GM21619 (cell line): Measurements from ENCODE around the gene TNFAIP3.
A peak's percentile ranks its signal among the peaks of the same experiment; 100 is the strongest.
"Not testable (repeated sequence)": the region's sequence is repeated elsewhere in the genome, so short reads cannot be mapped to it uniquely, and the experiment has no call there.

Source experiments
- ATAC-seq: cut with Tn5 transposase; IDR thresholded peaks from one replicate; pipeline ENCODE4 v1.9.1; 2021; ENCODE audit not compliant: unreplicated experiment

TNFAIP3 gene

DNA sequence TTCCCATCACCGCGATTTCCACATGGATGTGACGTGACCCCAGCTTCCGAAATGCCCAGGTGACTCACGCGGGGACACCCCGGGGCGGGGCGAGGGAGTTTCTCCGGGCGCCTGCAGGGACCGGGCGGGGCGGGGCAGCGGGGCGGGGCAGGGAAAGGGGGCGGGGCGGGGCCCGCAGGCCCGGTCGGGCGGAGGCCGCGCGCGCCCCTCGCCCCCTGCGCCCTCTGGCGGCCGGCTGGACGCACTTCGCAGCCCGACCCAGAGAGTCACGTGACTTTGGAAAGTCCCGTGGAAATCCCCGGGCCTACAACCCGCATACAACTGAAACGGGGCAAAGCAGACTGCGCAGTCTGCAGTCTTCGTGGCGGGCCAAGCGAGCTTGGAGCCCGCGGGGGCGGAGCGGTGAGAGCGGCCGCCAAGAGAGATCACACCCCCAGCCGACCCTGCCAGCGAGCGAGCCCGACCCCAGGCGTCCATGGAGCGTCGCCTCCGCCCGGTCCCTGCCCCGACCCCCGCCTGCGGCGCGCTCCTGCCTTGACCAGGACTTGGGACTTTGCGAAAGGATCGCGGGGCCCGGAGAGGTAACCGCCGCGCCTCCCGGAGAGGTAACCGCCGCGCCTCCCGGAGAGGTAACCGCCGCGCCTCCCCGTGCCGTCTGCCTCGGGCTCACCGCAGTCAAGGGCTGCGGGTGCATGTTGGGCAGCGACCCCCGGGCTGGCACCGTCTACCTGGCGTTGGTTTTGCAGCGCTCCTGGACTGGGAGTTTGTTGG is at the start of gene TNFAIP3:
Gene TNFAIP3, plus strand, starts transcription at position 346 of the 771 bp plus-strand sequence. CDS start 3,969 bp downstream, outside the sequence.
- ATAC-seq: peak; percentile 61

DNA sequence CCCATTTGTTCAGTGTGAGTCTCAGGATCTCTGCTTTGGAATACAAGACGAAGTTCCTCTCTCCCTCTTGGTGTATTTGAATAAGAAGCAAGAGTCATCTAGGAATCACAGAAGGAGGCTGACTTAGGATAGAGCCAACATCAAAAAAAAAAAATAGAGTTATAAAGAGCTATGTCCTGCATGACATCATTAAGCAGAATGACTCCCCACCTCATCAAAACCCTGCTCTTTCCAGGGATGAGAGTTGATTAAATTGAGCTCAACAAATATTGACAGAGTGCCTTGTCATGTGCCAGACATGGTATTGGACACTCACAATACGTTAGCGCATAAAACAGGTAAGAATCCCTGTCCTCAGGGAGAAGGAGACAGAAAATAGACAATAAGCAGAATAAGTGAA is 48.6 kb upstream of the TNFAIP3 start:
- no peak for ATAC-seq

DNA sequence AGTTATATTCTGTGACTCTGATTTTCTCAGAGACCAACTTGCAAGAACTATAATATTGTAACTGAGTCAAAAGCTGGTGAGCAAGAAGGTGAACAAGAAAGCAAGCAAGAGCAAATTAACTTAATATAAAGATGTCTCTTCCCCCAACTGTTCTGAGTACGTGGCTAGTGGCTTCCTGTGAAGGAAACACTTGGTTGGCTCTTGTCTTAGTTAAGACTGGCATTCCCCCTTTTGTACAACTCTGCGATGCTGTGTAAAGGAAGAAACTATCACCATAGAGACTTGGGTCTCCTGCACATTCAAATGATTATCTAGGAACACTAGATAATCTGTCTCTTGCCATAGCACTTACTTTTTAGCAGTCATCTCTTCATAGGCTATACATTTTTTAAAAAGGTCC is 47.3 kb upstream of the TNFAIP3 start:
- ATAC-seq: no peak

DNA sequence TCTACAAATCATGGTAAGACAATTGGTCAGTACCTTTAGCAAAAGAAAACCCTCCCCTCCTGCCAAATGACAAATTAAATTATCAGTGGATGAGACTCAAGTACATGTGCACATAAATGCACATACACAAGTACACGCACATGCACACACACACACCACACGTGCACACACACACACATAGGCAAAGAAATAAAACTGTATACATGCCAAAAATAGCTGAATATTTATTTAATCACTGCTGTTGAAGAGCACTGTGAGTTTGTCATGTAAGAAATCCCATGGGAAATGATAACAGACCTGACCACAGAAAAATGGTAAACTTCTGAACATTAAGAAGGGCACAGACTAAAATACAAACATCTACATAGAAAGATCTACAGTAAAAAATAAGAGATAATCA is 46.6 kb upstream of the TNFAIP3 start:
- ATAC-seq: no peak

DNA sequence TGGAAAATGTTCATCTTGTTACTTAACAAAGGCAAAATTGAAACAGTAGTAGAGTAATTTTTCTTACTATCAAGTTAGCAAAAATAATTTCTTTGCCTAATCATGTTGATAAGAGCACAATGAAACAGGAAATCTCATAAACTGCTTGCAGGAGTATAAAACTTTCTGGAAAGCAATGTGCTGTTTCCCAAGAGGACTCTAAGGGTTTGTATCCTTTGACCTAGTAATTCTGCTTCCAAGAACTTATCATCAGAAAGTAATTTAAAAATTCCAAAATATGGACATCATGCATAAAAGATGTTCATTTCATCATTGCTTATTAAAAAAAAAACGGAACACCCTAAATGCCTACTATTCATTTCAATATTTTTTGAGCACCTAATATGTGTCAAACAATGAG is 46.1 kb upstream of the TNFAIP3 start:
- ATAC-seq: no peak

DNA sequence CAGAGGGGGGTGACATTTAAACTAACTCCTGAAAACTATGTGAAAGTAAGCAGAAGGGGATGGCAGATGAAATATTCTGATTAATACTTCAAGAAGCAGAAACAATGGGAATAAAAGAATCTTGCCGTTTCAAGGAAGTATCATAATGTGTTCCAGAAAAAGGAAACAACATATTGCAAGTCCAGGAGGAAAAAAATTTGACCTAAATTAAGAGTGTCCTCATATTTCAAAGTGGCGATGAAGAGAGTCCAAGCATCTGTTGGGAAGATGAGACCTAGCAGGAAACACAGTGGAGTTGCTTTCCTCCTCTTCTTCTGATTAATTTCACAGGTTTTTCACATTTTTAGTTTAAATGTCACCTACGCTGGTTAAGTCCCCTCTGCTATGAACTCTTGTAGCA is 45.6 kb upstream of the TNFAIP3 start:
- no peak for ATAC-seq

DNA sequence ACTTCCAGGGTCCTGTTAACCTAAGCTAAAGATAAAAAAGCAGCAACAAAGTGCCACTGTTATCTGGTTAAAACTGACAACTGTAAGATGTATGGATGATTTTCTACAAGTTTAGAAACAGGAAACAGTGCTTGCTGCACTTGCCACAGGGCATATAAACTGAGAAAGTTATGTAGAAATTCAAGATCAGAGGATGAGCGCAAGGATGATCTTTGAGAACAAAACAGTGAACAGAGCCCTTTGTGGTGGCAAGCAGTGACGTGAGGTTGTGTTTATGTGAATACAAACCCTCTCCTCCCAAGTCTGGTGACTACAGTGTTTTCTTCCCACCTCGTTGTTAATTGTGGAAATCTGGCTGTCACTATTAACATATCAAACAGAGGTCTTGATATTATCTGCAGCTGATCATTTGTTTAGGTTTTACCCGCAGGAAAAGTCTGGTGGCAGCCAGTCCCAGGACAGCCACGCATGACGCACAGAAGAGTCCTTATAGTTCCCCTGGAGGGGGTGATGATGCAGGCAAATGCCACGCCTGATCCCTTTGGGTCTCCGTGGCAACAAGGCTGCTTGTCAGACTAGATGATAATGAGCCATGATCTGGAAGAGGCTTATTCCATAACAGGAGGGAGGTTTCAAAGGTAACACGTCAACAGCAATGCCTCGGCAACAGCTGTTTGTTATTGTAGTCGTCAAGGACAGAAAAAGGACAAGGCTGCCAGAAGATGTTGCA is 43.1 kb upstream of the TNFAIP3 start:
- no peak for ATAC-seq

DNA sequence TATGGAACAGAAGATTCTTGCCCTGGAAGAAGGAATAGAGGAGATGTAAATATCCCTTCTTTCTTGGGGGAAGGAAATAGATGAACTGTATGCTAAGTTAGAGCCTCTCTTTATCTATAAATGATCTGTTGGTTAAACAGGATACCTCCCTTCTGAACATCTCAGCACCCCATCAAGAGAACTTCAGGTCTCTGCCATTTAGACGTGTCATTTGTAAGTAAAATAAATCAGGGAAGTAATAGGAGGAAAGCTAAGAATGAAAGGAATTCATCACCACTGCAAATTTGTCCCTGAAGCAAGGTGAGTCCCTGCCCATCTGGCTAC is 42.5 kb upstream of the TNFAIP3 start:
- no peak for ATAC-seq

DNA sequence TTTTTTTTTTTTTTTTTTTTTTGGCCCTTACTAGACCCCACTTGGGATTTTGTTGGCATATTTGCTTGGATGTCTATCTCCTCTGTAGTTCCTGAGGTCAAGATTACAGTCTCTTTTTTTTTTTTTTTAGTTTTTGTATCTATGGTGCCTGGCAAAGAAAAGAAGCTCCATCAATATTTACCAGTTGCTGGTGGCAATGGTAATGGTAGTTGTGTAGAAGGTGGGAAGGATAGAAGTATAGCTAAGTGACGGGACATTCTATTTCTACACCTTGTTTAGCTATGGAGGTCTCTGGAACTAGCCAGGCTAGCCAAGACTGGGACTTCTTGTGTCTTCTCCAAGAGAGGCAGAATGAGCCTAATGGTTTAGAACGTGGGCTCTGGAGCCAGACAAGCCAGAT is 42.2 kb upstream of the TNFAIP3 start:
- ATAC-seq: no peak

DNA sequence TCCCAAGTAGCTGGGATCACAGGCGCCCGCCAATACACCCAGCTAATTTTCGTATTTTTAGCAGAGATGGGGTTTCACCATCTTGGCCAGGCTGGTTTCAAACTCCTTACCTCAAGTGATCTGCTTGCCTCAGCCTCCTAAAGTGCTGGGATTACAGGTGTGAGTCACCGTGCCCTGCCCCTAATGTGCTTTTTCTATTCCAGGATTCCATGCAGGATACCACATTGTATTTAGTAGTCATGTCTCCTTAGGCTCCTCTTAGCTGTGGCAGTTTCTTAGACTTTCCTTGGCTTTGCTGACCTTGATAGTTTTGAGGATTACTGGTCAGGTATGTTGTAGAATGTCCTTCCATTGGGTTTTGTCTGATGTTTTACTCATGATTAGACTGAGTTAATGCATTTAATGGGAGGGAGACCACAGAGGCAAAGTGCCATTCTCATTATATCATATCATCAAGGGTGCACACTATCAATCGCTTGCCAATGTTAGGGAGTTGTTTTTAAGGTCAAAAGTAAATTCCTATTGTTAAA is 39.6 kb upstream of the TNFAIP3 start:
- ATAC-seq: no peak

DNA sequence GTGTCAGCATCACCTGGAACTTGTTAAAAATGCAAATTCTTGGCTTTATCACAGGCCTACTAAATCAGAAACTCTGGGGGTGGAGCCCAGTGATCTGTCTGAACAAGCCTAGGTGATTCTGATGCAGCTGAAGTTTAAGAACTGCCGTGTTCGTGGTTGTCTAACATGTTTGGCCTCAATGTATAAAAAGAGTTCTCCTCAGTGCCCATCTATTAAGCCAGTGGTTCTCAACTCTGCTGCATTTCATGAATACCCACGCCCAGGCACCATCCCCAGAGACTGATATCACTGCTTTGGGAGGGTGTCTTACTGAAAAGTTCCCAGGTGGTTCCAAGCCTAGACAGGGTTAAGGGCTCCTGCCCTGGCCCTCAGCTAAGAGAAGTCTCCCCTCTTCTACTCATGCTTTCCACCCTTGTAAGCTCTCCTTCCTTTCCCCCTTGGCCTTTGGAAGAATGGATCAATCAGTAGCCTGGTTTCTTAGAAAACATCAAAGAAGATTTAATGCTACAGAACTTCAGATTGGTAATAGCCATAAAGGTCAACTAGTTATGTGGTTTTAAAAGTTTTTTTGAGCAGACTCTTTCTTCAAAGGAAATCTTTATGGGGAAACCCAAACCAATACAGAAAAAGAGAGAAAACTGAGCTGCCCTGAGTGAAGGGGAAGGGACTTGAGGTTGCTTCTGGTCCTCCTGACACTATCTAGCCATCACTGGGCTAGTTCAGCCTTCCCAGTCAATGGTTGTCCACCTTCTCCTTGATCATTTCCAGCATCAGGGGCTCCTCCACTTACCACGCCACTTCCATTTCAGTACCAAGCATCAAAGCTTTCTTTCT is 38.9 kb upstream of the TNFAIP3 start:
- peak; percentile 63 for ATAC-seq

DNA sequence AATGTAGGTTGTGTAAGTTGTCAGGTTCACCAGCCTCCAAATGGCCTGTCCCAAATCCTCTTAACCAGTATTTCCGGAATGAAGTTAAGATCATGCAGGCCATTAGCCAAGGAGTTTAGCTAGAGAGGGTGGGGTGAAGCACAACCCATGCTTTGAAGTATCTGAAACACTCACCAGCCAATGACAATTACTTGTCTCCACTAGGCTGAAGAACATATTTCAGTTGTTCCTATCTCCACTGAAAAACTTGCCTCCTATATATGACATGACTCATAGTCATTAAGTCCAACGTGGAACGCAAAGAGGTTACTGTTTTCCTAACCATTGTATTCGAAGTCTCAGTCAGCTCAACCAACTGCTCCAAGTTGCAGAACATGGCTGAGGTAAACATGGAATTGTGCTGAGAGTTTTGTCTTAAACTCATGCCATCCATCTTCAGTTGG is 37.4 kb upstream of the TNFAIP3 start:
- no peak for ATAC-seq

DNA sequence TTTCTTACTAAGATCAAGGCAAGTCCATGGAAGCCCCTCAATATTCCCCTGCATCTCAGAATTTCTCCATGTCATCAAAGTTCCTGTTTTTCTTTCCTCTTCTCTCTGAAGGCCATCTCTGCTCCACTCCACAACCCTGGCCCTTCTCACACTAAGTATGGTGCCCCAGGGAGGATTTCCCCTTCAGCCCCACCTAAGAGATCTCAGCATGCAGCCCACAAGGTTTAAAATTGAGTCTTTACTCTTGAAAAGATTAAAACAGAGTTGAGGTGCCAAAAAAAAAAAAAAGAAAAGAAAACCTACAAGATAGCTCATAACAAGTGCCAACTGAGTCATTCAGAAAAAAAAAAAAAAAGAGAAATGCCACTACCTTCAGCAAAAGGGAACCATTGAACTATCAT is 36.5 kb upstream of the TNFAIP3 start:
- ATAC-seq: no peak

DNA sequence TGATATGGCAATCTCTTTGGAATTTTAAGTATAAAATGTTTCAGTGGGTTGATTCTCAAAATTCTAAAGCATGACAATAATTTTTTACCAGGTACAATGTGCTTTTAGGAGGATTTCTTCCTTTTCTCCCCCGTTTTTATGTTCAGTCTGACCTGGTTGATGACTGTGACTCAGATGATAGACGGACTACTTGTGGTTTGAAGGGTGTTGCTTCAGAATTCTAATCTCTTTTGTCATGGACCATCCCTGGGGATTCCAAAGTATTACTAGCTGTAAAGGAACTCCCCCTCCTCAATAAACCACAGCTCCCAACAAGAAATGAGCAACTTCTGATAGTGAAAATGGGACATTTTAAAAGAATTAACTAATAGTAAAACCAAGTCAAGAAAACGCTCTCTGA is 34.9 kb upstream of the TNFAIP3 start:
- no peak for ATAC-seq

DNA sequence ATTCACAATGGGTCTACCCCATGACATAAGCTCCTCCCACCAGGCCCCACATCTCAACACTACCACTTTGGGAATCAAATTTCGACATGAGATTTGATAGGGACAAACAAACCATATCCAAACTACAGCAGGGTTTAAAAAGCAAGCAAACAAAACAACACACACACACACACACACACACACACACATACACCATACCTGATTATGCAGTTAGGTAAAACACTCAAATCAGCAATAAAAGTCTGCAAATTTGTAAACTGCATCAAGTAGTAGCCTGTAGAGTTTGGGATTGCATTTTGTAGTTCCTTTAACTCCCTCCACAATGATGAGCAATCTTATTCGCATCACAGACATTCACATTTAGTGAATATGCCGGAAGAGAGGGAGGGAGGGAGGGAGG is 32.6 kb upstream of the TNFAIP3 start:
- no peak for ATAC-seq

DNA sequence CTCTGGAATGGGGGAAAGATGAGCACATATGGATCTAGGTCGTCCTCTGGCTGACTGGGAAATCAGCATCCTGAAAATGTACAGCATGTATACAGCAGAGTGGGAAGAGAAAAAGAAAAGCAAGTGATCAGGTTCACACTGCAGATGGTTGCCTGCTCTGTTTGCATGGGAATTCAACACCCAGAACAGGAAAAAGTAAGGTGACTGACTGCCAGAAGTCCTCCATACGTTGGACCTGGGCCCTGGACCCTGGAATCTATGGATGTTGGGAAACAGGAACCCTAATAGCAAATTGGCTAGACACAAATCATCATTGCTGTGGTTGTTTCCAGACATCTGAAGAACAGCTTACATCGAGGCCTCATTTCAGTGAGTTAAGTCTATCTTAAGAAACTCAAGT is 30.3 kb upstream of the TNFAIP3 start:
- no peak for ATAC-seq

DNA sequence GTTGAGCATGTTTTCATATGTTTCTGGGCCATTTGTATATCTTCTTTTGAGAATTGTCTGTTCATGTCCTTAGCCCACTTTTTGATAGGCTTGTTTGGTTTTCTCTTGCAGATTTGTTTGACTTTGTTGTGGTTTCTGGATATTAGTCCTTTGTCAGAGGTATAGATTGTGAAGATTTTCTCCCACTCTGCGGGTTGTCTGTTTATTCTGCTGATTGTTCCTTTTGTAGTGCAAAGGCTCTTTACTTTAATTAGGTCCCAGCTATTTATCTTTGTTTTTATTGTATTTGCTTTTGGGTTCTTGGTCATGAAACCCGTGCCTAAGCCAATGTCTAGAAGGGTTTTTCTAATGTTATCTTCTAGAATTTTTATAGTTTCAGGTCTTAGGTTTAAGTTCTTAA is 29.0 kb upstream of the TNFAIP3 start:
- not testable (repeated sequence) for ATAC-seq

DNA sequence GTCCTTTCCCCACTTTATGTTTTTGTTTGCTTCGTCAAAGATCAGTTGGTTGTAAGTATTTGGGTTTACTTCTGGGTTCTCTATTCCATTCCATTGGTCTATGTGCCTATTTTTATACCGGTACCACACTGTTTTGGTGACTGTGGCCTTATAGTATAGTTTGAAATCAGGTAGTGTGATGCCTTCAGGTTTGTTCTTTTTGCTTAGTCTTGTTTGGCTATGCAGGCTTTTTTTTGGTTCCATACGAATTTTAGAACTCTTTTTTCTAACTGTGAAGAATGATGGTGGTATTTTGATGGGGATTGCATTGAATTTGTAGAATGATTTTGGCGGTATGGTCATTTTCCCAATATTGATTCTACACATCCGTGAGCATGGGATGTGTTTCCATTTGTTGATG is 28.5 kb upstream of the TNFAIP3 start:
- not testable (repeated sequence) for ATAC-seq

DNA sequence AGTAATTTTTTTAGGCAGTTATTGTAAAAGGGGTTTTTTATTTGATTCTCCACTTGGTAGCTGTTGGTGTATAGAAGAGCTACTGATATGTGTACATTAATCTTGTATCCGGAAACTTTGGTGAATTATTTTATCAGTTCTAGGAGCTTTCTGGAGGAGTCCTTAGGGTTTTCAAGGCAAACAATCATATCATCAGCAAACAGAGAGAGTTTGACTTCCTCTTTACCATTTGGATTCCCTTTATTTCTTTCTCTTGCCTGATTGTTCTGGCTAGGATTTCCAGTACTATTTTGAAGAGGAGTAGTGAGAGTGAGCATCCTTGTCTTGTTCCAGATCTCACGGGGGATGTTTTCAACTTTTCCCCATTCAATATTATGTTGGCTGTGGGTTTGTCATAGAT is 28.0 kb upstream of the TNFAIP3 start:
- ATAC-seq: no peak

DNA sequence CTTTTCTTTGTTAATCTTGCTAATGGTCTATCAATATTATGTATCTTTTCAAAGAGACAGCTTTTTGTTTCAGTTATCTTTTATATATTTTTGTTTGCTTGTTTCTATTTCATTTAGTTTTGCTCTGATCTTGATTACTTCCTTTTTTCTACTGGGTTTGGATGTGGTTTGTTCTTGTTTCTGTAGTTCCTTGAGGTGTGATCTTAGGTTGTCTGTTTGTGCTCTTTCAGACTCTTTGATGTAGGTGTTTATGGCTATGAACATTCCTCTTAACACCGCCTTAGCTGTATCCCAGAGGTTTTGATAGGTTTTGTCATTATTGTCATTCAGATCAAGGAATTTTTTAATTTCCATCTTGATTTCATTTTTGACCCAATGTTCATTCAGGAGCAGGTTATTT is 26.8 kb upstream of the TNFAIP3 start:
- no peak for ATAC-seq

DNA sequence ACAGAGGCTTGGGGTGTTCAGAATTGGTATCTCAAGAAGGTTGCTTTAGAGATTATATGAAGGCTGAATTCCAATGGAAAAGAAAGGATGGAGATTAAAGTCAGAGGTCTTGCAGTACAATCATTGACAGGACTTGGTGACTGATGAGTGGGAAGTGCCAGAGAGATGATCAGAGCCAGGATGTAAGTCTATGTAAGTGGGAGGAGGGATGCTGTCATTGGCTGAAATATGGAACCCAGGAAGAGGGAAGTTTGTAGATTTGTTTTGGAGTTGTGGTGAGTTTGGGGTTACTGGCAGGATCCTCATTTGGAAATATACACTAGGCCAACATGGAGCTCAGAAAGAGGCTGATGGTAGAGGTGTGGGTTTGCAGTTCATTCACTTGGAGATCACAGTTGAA is 23.8 kb upstream of the TNFAIP3 start:
- no peak for ATAC-seq

DNA sequence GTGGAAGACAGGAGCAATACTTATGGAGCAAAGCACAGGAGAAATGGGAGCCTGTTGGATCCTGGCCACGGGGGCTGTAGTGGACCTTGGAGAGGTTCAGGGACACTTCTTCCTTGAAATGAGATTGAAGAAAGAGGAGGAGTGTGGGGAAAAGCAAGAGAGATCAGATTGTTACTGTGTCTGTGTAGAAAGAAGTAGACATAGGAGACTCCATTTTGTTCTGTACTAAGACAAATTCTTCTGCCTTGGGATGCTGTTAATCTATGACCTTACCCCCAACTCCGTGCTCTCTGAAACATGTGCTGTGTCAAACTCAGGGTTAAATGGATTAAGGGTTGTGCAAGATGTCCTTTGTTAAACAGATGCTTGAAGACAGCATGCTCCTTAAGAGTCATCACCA is 22.7 kb upstream of the TNFAIP3 start:
- not testable (repeated sequence) for ATAC-seq
